ENCODE data around the gene WHRN. TPM values are rescaled to one million over a fixed set of nuclear protein-coding genes. Genes with fewer than 3 reads are reported as not detected.

Gene WHRN
- total RNA-seq, 1 experiment from 2014 or later: 3.5 TPM

- no peak for DNase-seq (ENCODE audit: low read depth)
Measured at GRCh38 chr9:114450181-114450580, 55.1 kb downstream of the WHRN start.

- no peak for DNase-seq (ENCODE audit: low read depth)
Measured at GRCh38 chr9:114449236-114449635, 56.0 kb downstream of the WHRN start.

- peak; percentile 91 for DNase-seq (ENCODE audit: low read depth)
Measured at GRCh38 chr9:114448706-114449105, 56.6 kb downstream of the WHRN start.

- no peak for DNase-seq (ENCODE audit: low read depth)
Measured at GRCh38 chr9:114446672-114447450, 58.4 kb downstream of the WHRN start.

- DNase-seq (ENCODE audit: low read depth): peak; percentile 68
Measured at GRCh38 chr9:114446036-114446435, 59.2 kb downstream of the WHRN start.

GRCh38 chr9:114445616-114446015 lies 59.7 kb downstream of the WHRN start:
- no peak for DNase-seq (ENCODE audit: low read depth)

- no peak for DNase-seq (ENCODE audit: low read depth)
Measured at GRCh38 chr9:114442022-114442421, 63.3 kb downstream of the WHRN start.

GRCh38 chr9:114437401-114437893 lies 67.8 kb downstream of the WHRN start:
- no peak for DNase-seq (ENCODE audit: low read depth)

- peak; percentile 53 for DNase-seq (ENCODE audit: low read depth)
Measured at GRCh38 chr9:114434878-114435311, 70.4 kb downstream of the WHRN start.

GRCh38 chr9:114433720-114434255 lies 71.5 kb downstream of the WHRN start:
- no peak for DNase-seq (ENCODE audit: low read depth)

- no peak for DNase-seq (ENCODE audit: low read depth)
Measured at GRCh38 chr9:114433086-114433485, 72.2 kb downstream of the WHRN start.

GRCh38 chr9:114432323-114433067 lies 72.8 kb downstream of the WHRN start:
- no peak for DNase-seq (ENCODE audit: low read depth)

- no peak for DNase-seq (ENCODE audit: low read depth)
Measured at GRCh38 chr9:114431770-114432169, 73.5 kb downstream of the WHRN start.

- no peak for DNase-seq (ENCODE audit: low read depth)
Measured at GRCh38 chr9:114431003-114431402, 74.3 kb downstream of the WHRN start.

- DNase-seq (ENCODE audit: low read depth): peak; percentile 22
Measured at GRCh38 chr9:114430457-114430856, 74.8 kb downstream of the WHRN start.

- DNase-seq (ENCODE audit: low read depth): no peak
Measured at GRCh38 chr9:114429488-114429887, 75.8 kb downstream of the WHRN start.

GRCh38 chr9:114428466-114428865 lies 76.8 kb downstream of the WHRN start:
- no peak for DNase-seq (ENCODE audit: low read depth)

- DNase-seq (ENCODE audit: low read depth): no peak
Measured at GRCh38 chr9:114427644-114428043, 77.6 kb downstream of the WHRN start.

- DNase-seq (ENCODE audit: low read depth): no peak
Measured at GRCh38 chr9:114426046-114426948, 79.0 kb downstream of the WHRN start.

GRCh38 chr9:114425126-114425525 lies 80.1 kb downstream of the WHRN start:
- DNase-seq (ENCODE audit: low read depth): no peak

GRCh38 chr9:114424126-114424525 lies 81.1 kb downstream of the WHRN start:
- DNase-seq (ENCODE audit: low read depth): no peak

GRCh38 chr9:114423181-114423580 lies 82.1 kb downstream of the WHRN start:
- DNase-seq (ENCODE audit: low read depth): no peak
